Small intestine (tissue), 16 donors: Measurements from ENCODE around the gene PPIF. TPM values are rescaled to one million over a fixed set of nuclear protein-coding genes. Genes with fewer than 3 reads are reported as not detected.

Source experiments
- DNase-seq, 2 donors: peaks; one replicate each; pipeline versions ENCODE4 v3.0.0 to v3.0.0-alpha.2; 2013
- FAIRE-seq: peaks from 2 replicates; lab custom pipeline; 2012; peaks lifted over from hg19 to GRCh38; lab: Jason Lieb, UNC
- H3K27ac ChIP-seq, 3 donors: one replicate each; pipeline ENCODE4 v1.5.1; 2013; ENCODE audit warnings: low read length in 2 of 3, mild to moderate bottlenecking in 2 of 3, control low read depth in 1 of 3, inconsistent platforms in 1 of 3, low read depth in 1 of 3, moderate library complexity in 1 of 3
- H3K27me3 ChIP-seq, 3 donors: one replicate each; pipeline ENCODE4 v1.6.1; 2013; ENCODE audit warnings: low read length in 3 of 3, inconsistent platforms in 1 of 3; ENCODE audit not compliant: control insufficient read depth in 3 of 3, insufficient read depth in 3 of 3
- H3K36me3 ChIP-seq, 3 donors: one replicate each; pipeline ENCODE4 v1.6.1; 2013; ENCODE audit warnings: low read length in 3 of 3, inconsistent platforms in 1 of 3, low read depth in 1 of 3, mild to moderate bottlenecking in 1 of 3, moderate library complexity in 1 of 3; ENCODE audit not compliant: control insufficient read depth in 3 of 3, insufficient read depth in 2 of 3
- H3K4me1 ChIP-seq, 3 donors: one replicate each; pipeline ENCODE4 v1.6.1; 2013; ENCODE audit warnings: low read length in 2 of 3, inconsistent platforms in 1 of 3, low read depth in 1 of 3, mild to moderate bottlenecking in 1 of 3, moderate library complexity in 1 of 3; ENCODE audit not compliant: control insufficient read depth in 3 of 3, insufficient read depth in 2 of 3
- H3K4me3 ChIP-seq, 3 donors: one replicate each; pipeline ENCODE4 v1.5.1; 2013; ENCODE audit warnings: low read length in 3 of 3, control low read depth in 1 of 3, inconsistent platforms in 1 of 3, low read depth in 1 of 3, mild to moderate bottlenecking in 1 of 3, moderate library complexity in 1 of 3
- H3K9me3 ChIP-seq, 2 donors: one replicate each; pipeline ENCODE4 v1.6.1; 2013; ENCODE audit warnings: low read depth in 1 of 2, low read length in 1 of 2; ENCODE audit not compliant: control insufficient read depth in 2 of 2, insufficient read depth in 1 of 2
- WGBS, 3 donors: extraction: QIAGEN DNeasy Blood & Tissue Kit; methylation state at CpG; one replicate each; pipeline ENCODE4 v1.1.7; 2013; 5-methylcytosine and 5-hydroxymethylcytosine counted together
- long read RNA-seq, 10 donors: transcript quantifications; one replicate each; lab custom pipeline, GENCODE V29; 2026
- polyA plus RNA-seq, 4 donors: library from polyadenylated mRNA; stranded (reverse) in 3 of 4; unstranded in 1 of 4; fragments of 200-250 nt in 3 of 4; fragments of 120-200 nt in 1 of 4; gene quantifications; one replicate each; pipeline versions ENCODE4 v1.2.1 to v1.2.3, GENCODE V29; 2013
- donor health status: healthy with polysubstance abuse.
- donor health status: control.
- donor health status: control.
- donor health status: Bipolar disorder and iron deficiency.
- donor health status: healthy.

PPIF gene
- 10 to 100 TPM; 35.3 to 75.5 (median 57.1) TPM for polyA plus RNA-seq
- long read RNA-seq, donor 1, transcript PPIF-201 (6 exons, 2,190 nt): major isoform, 34 of 38 reads
- long read RNA-seq, donor 1, partial matches to known transcripts: 0 of 38 reads
- long read RNA-seq, donor 1, other reads (novel, unspliced or antisense): 0 of 38 reads
- long read RNA-seq, donor 2, transcript PPIF-201 (6 exons, 2,190 nt): major isoform, 9 of 9 reads
- long read RNA-seq, donor 2, partial matches to known transcripts: 0 of 9 reads
- long read RNA-seq, donor 2, other reads (novel, unspliced or antisense): 0 of 9 reads
- long read RNA-seq, donor 3, transcript PPIF-201 (6 exons, 2,190 nt): major isoform, 10 of 11 reads
- long read RNA-seq, donor 3, partial matches to known transcripts: 0 of 11 reads
- long read RNA-seq, donor 3, other reads (novel, unspliced or antisense): 0 of 11 reads
- long read RNA-seq, donor 4: 0 reads
- long read RNA-seq, donor 5, partial matches to known transcripts: 0 of 2 reads
- long read RNA-seq, donor 5, other reads (novel, unspliced or antisense): 0 of 2 reads
- long read RNA-seq, donor 6, transcript PPIF-201 (6 exons, 2,190 nt): major isoform, 13 of 13 reads
- long read RNA-seq, donor 6, partial matches to known transcripts: 0 of 13 reads
- long read RNA-seq, donor 6, other reads (novel, unspliced or antisense): 0 of 13 reads
- long read RNA-seq, donor 7: 0 reads
- long read RNA-seq, donor 8: 0 reads
- long read RNA-seq, donor 9, transcript PPIF-201 (6 exons, 2,190 nt): major isoform, 5 of 17 reads
- long read RNA-seq, donor 9, partial matches to known transcripts: 12 of 17 reads
- long read RNA-seq, donor 9, other reads (novel, unspliced or antisense): 0 of 17 reads
- long read RNA-seq, donor 10, transcript PPIF-201 (6 exons, 2,190 nt): major isoform, 11 of 11 reads
- long read RNA-seq, donor 10, partial matches to known transcripts: 0 of 11 reads
- long read RNA-seq, donor 10, other reads (novel, unspliced or antisense): 0 of 11 reads

DNA sequence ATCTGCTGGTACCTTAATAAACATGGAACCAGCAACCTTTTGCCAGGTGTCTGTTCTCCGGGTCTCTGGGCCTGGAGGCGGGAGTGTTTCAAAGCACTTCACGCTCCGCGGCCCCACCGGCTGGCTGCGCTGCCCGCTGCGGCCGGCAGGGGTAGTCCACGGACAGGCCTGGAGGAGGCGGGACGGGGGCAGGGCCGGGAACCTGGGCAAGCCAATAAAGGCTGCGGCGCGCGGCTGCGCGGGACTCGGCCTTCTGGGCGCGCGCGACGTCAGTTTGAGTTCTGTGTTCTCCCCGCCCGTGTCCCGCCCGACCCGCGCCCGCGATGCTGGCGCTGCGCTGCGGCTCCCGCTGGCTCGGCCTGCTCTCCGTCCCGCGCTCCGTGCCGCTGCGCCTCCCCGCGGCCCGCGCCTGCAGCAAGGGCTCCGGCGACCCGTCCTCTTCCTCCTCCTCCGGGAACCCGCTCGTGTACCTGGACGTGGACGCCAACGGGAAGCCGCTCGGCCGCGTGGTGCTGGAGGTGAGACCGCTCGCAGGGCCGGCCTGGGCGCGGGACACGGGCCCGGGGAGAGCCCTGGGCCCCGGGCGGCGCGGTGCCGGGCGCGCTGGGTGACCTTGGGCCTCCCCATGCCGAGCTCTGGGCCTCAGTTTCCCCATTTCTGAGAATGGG lies at the start of gene PPIF:
PPIF (plus strand) TSS at position 244 of the 668 bp plus-strand sequence; CDS start at position 324, 80 bp downstream.
- 0 to 1% (median 1%) methylated on average over 44 to 77 of the region's 77 CpGs for WGBS, 3 donors
- Histone ChIP-seq H3K36me3 (peaks cover 5 to 41% (median 14%) of the 10 kb centered on the region in 3 donors), H3K4me3 (peak within 1 kb of the TSS; percentile 65 to 92 (median 79)), H3K27ac (peak within 1 kb of the TSS; percentile 74 to 92 (median 83)), H3K9me3 (no peaks in the 10 kb centered on the region), H3K4me1 (peaks cover 3 to 34% (median 7%) of the 10 kb centered on the region in 3 donors), H3K27me3 (no peaks in the 10 kb centered on the region)
- FAIRE-seq (no peak), DNase-seq (peak; percentile 95 to 97)

DNA sequence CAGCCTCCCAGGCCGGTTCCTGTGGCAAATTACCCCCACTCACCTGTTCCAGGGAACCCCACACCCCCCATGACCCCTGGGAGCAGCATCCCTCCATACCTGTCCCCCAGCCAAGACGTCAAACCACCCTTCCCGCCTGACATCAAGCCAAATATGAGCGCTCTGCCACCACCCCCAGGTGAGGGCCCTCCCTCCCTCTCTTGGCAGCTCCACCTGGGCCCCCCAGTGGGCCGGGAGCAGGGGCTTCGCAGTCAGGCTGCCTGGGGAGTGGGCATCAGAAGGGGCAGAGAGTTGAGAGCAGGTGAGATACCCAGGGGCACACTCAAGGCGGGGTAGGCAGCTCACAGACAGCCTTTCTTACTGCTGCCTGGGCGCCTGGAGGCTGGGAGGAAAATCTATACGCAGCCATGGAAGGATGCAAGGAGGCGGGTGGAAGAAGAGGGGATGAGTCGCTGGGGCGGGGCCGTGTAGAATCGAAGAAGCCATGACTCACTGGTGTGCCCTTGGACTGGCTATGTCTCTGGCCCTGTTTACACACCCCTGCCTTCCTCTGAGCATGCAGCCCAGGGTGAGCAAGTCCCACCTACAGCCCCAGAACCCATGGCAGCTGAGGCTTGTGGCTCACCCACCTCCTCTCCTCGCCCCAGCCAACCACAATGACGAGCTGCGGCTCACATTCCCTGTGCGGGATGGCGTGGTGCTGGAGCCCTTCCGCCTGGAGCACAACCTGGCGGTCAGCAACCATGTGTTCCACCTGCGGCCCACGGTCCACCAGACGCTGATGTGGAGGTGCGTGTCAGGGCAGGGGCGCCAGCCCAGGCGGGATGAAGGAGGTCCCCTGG lies 48.6 kb upstream of the PPIF start:
- DNase-seq: peak; percentile 29 to 78
- H3K4me1 ChIP-seq: no peaks in the 10 kb centered on the region

GRCh38 chr10:79299397-79300241 lies 47.6 kb upstream of the PPIF start:
- FAIRE-seq (no peak), DNase-seq (peak in 1 of 2 donors; percentile 32)
- Histone ChIP-seq H3K27ac (peak overlapping the region in 1 of 3 donors; percentile 24), H3K4me1 (no peaks in the 10 kb centered on the region), H3K36me3 (peaks cover 5 to 94% (median 23%) of the 10 kb centered on the region in 3 donors), H3K27me3 (no peaks in the 10 kb centered on the region), H3K9me3 (no peaks in the 10 kb centered on the region), H3K4me3 (no peak overlapping the region)
- 86 to 91% (median 86%) methylated on average over 13 of the region's 13 CpGs for WGBS, 3 donors

More for the DNA sequence above, 48.6 kb upstream of the PPIF start:
- Histone ChIP-seq H3K4me3 (no peak overlapping the region), H3K36me3 (peaks cover 5 to 94% (median 22%) of the 10 kb centered on the region in 3 donors), H3K9me3 (no peaks in the 10 kb centered on the region), H3K27ac (peak overlapping the region in 1 of 3 donors; percentile 49), H3K27me3 (no peaks in the 10 kb centered on the region)
- no peak for FAIRE-seq
- 82 to 87% (median 85%) methylated on average over 26 to 27 of the region's 27 CpGs for WGBS, 3 donors

GRCh38 chr10:79300711-79301110 lies 46.6 kb upstream of the PPIF start:
- no peaks in the 10 kb centered on the region for H3K4me1 ChIP-seq
- H3K36me3 ChIP-seq: peaks cover 5 to 95% (median 26%) of the 10 kb centered on the region in 3 donors
- H3K4me3 ChIP-seq: no peak overlapping the region
- DNase-seq (no peak), FAIRE-seq (no peak)
- no peak overlapping the region for H3K27ac ChIP-seq
- H3K27me3 ChIP-seq: no peaks in the 10 kb centered on the region
- WGBS, 3 donors: 92 to 96% (median 94%) methylated on average over 24 of the region's 24 CpGs
- H3K9me3 ChIP-seq: no peaks in the 10 kb centered on the region

GRCh38 chr10:79301754-79302530 lies 45.3 kb upstream of the PPIF start:
- H3K4me3 ChIP-seq: no peak overlapping the region
- peaks cover 8 to 97% (median 32%) of the 10 kb centered on the region in 3 donors for H3K36me3 ChIP-seq
- DNase-seq (no peak), FAIRE-seq (no peak)
- no peak overlapping the region for H3K27ac ChIP-seq
- H3K4me1 ChIP-seq: no peaks in the 10 kb centered on the region
- WGBS, 3 donors: 78 to 84% (median 84%) methylated on average over 18 to 19 of the region's 19 CpGs
- H3K9me3 ChIP-seq: no peaks in the 10 kb centered on the region
- H3K27me3 ChIP-seq: no peaks in the 10 kb centered on the region

DNA sequence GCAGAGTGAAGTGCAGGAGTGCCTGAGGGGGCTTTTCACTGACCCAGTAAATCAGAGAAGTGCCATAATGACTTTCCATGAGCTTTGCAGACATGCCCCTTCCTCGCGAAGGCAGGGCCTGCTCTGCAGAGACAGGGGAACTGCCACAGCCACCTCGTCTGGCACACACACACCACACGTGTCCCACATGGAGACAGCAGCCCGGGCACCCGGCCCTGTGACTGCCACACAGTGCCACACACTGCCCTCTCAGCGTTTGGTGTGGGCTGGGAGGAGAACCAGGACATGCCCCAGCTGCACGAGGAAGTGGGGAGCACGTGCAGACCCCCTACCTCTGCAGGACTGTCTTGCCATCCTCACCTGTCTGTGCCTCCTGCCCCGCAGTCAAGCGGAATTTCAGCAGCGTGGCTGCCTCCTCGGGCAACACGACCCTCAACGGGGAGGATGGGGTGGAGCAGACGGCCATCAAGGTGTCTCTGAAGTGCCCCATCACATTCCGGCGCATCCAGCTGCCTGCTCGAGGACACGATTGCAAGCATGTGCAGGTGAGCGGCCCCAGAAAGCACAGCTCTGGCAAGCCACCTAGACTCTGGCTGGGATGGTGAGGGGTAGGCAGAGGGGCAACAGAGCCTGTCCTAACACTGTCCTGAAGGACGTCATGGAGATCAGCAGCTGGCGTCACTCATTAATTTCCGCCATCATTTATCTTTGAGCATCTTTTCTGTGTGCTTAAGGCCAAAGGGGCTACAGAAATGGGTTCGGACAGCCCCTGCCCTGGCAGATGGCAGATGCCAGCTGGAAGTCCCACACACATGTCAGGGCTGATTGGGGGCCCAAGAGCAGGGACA lies 43.4 kb upstream of the PPIF start:
- DNase-seq (no peak), FAIRE-seq (no peak)
- no peaks in the 10 kb centered on the region for H3K4me1 ChIP-seq
- no peaks in the 10 kb centered on the region for H3K9me3 ChIP-seq
- H3K36me3 ChIP-seq: peaks cover 20 to 99% (median 43%) of the 10 kb centered on the region in 3 donors
- no peak overlapping the region for H3K4me3 ChIP-seq
- no peaks in the 10 kb centered on the region for H3K27me3 ChIP-seq
- WGBS, 3 donors: 92 to 93% (median 93%) methylated on average over 25 of the region's 25 CpGs
- H3K27ac ChIP-seq: no peak overlapping the region
